Progenitor cell of endocrine pancreas (in vitro differentiated cells): ENCODE data around the gene GAGE12E. TPM values are rescaled to one million over a fixed set of nuclear protein-coding genes. Genes with fewer than 3 reads are reported as not detected.

Experiments
- total RNA-seq: library from RNA; stranded (reverse); gene quantifications from 2 replicates; pipeline ENCODE4 v1.2.1, GENCODE V29; 2021

Gene GAGE12E
- total RNA-seq, 1 donor from 2014 or later, result not detected

Other genes starting within 250 kb of the GAGE12E start
- not detected in 2 replicates for gene GAGE10, start 247.6 kb upstream of the GAGE12E start, total RNA-seq
- not detected in 2 replicates for gene GAGE12J, start 229.3 kb upstream of the GAGE12E start, total RNA-seq
- not detected in 2 replicates for gene GAGE13, start 219.7 kb upstream of the GAGE12E start, total RNA-seq
- not detected in 2 replicates for gene GAGE12C, start 19.1 kb upstream of the GAGE12E start, total RNA-seq
- gene GAGE12D, start 9.6 kb upstream of the GAGE12E start, total RNA-seq, result not detected in 2 replicates
- gene GAGE12F, start 9.6 kb downstream of the GAGE12E start, total RNA-seq, result not detected in 2 replicates
- not detected in 2 replicates for gene GAGE12G, start 19.1 kb downstream of the GAGE12E start, total RNA-seq
- gene GAGE12H, start 28.7 kb downstream of the GAGE12E start, total RNA-seq, result not detected in 2 replicates
- not detected in 2 replicates for gene GAGE2A, start 38.2 kb downstream of the GAGE12E start, total RNA-seq
- gene GAGE1, start 47.7 kb downstream of the GAGE12E start, total RNA-seq, result not detected in 2 replicates
- not detected in 2 replicates for gene PAGE1, start 144.7 kb downstream of the GAGE12E start, total RNA-seq